ENCODE measurements around the gene BPI. TPM values are rescaled to one million over a fixed set of nuclear protein-coding genes. Genes with fewer than 3 reads are reported as not detected.

The BPI gene
- total RNA-seq, 1 experiment from 2014 or later: not detected

DNA sequence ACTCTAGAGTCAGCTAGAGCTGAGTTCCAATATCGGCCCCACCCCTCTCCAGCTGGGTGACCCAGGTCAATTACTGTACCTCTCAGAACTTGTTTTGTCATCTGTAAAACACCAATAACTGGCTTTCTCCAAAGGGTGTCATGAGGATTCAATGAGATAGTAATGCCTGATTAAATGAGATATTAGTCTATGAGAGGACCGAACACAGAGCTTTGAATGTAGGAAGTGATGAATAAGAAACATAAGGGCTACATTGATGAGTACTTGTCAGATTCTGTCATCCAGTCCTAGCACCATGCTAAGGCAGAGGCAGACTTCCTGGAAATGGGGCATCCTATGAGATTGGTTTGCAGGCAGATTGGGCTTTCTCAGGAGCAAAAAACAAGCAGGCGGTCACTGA lies 20.2 kb downstream of the BPI start:
- no peaks in the 10 kb centered on the region for H3K4me1 ChIP-seq (ENCODE audit: control insufficient read depth, insufficient read depth, low read length)
- H3K9me3 ChIP-seq (ENCODE audit: control insufficient read depth, insufficient read depth, low read depth, low read length): no peaks in the 10 kb centered on the region
- ChIA-PET POLR2A (interaction anchor here (0.7 kb wide), 1 partner anchor 74 kb away, joined by 3 read pairs; no protein-coding TSS in a partner anchor), CTCF (no interaction called here)
- no peak overlapping the region for H3K4me3 ChIP-seq (ENCODE audit: low read depth in 2 of 2, low read length in 2 of 2)
- intact Hi-C loops (cut with micrococcal nuclease; ENCODE audit: unreplicated experiment) (loop anchor here (10.0 kb wide), 1 partner anchor 269 kb away; no protein-coding TSS in a partner anchor), in situ Hi-C loops (cut with HindIII; ENCODE audit: low pct_unique_long_range_greater_than_20kb, low sequenced_read_pairs) (no loop called here)
- no peak overlapping the region for H3K27ac ChIP-seq (ENCODE audit: low read length)
- BruUV-seq (replicated peaks): no TSS peak
- DNase-seq (ENCODE audit: low read depth, low spot score): no peak
- ATAC-seq: no peak
- TF ChIP-seq, protein P1, sequence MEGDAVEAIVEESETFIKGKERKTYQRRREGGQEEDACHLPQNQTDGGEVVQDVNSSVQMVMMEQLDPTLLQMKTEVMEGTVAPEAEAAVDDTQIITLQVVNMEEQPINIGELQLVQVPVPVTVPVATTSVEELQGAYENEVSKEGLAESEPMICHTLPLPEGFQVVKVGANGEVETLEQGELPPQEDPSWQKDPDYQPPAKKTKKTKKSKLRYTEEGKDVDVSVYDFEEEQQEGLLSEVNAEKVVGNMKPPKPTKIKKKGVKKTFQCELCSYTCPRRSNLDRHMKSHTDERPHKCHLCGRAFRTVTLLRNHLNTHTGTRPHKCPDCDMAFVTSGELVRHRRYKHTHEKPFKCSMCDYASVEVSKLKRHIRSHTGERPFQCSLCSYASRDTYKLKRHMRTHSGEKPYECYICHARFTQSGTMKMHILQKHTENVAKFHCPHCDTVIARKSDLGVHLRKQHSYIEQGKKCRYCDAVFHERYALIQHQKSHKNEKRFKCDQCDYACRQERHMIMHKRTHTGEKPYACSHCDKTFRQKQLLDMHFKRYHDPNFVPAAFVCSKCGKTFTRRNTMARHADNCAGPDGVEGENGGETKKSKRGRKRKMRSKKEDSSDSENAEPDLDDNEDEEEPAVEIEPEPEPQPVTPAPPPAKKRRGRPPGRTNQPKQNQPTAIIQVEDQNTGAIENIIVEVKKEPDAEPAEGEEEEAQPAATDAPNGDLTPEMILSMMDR (IDR thresholded peaks at IDR 0.05): no peak
- TF ChIP-seq TCF7L2 (IDR thresholded peaks at IDR 0.05; ENCODE audit: low read depth, low read length) (no peak), POLR2AphosphoS5 (IDR thresholded peaks at IDR 0.05; ENCODE audit: low read depth, low read length) (no peak), SIN3A (IDR thresholded peaks at IDR 0.05; ENCODE audit: borderline replicate concordance, insufficient read depth, low read depth, low read length) (no peak)
- TF ChIP-seq, protein P2, sequence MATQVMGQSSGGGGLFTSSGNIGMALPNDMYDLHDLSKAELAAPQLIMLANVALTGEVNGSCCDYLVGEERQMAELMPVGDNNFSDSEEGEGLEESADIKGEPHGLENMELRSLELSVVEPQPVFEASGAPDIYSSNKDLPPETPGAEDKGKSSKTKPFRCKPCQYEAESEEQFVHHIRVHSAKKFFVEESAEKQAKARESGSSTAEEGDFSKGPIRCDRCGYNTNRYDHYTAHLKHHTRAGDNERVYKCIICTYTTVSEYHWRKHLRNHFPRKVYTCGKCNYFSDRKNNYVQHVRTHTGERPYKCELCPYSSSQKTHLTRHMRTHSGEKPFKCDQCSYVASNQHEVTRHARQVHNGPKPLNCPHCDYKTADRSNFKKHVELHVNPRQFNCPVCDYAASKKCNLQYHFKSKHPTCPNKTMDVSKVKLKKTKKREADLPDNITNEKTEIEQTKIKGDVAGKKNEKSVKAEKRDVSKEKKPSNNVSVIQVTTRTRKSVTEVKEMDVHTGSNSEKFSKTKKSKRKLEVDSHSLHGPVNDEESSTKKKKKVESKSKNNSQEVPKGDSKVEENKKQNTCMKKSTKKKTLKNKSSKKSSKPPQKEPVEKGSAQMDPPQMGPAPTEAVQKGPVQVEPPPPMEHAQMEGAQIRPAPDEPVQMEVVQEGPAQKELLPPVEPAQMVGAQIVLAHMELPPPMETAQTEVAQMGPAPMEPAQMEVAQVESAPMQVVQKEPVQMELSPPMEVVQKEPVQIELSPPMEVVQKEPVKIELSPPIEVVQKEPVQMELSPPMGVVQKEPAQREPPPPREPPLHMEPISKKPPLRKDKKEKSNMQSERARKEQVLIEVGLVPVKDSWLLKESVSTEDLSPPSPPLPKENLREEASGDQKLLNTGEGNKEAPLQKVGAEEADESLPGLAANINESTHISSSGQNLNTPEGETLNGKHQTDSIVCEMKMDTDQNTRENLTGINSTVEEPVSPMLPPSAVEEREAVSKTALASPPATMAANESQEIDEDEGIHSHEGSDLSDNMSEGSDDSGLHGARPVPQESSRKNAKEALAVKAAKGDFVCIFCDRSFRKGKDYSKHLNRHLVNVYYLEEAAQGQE (IDR thresholded peaks at IDR 0.05; ENCODE audit: insufficient read depth in 1 of 2, low read depth in 2 of 2, low read length in 1 of 2): no peak
- no peaks in the 10 kb centered on the region for H3K36me3 ChIP-seq (ENCODE audit: control insufficient read depth, insufficient read depth, low read length)
- H3K27me3 ChIP-seq (ENCODE audit: control insufficient read depth, insufficient read depth, low read length): no peaks in the 10 kb centered on the region; the same call in 1 of the 2 replicates

DNA sequence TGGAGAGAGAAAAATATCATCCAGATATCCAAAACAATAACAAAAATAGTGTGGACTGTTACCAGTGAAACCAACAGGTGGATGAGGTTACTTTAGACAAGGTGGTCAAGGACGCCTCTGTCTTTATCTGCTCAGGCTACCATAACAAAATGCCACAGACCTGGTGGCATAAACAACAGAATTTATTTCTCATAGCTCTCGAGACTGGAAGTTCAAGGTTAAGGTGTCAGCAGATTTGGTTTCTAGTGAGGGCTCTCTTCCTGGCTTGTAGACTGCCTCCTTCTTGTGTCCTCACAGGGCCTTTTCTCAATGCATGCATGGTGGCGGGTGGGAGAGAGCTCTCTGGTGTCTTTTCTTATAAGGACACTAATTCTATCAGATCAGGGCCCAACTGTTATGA lies 21.2 kb downstream of the BPI start:
- intact Hi-C loops (cut with micrococcal nuclease; ENCODE audit: unreplicated experiment) (loop anchor here (10.0 kb wide), 1 partner anchor 270 kb away; no protein-coding TSS in a partner anchor), in situ Hi-C loops (cut with HindIII; ENCODE audit: low pct_unique_long_range_greater_than_20kb, low sequenced_read_pairs) (no loop called here)
- Histone ChIP-seq H3K27ac (ENCODE audit: low read length) (no peak overlapping the region), H3K4me1 (ENCODE audit: control insufficient read depth, insufficient read depth, low read length) (no peaks in the 10 kb centered on the region), H3K9me3 (ENCODE audit: control insufficient read depth, insufficient read depth, low read depth, low read length) (no peaks in the 10 kb centered on the region), H3K36me3 (ENCODE audit: control insufficient read depth, insufficient read depth, low read length) (no peaks in the 10 kb centered on the region), H3K27me3 (ENCODE audit: control insufficient read depth, insufficient read depth, low read length) (no peaks in the 10 kb centered on the region; the same call in 1 of the 2 replicates), H3K4me3 (ENCODE audit: low read depth in 2 of 2, low read length in 2 of 2) (no peak overlapping the region)
- ATAC-seq: no peak
- TF ChIP-seq TCF7L2 (IDR thresholded peaks at IDR 0.05; ENCODE audit: low read depth, low read length): no peak
- TF ChIP-seq, protein P1 (IDR thresholded peaks at IDR 0.05): no peak
- TF ChIP-seq, protein P2 (IDR thresholded peaks at IDR 0.05; ENCODE audit: insufficient read depth in 1 of 2, low read depth in 2 of 2, low read length in 1 of 2): no peak
- TF ChIP-seq POLR2AphosphoS5 (IDR thresholded peaks at IDR 0.05; ENCODE audit: low read depth, low read length): no peak
- TF ChIP-seq SIN3A (IDR thresholded peaks at IDR 0.05; ENCODE audit: borderline replicate concordance, insufficient read depth, low read depth, low read length): no peak
- no peak for DNase-seq (ENCODE audit: low read depth, low spot score)
- ChIA-PET CTCF (no interaction called here), POLR2A (no interaction called here)
- no TSS peak for BruUV-seq (replicated peaks)

Measured in Panc1 (cell line).